ENCODE data around the gene TCL1B. TPM values are rescaled to one million over a fixed set of nuclear protein-coding genes. Genes with fewer than 3 reads are reported as not detected.

TCL1B gene
- not detected for total RNA-seq

- TF ChIP-seq CTCF (IDR thresholded peaks at IDR 0.05) (no peak), EP300 (IDR thresholded peaks at IDR 0.05) (no peak), POLR2A (IDR thresholded peaks at IDR 0.05) (no peak), POLR2AphosphoS5 (IDR thresholded peaks at IDR 0.05) (no peak)
- H3K4me1 ChIP-seq: no peaks in the 10 kb centered on the region
- H3K27ac ChIP-seq: no peak within 1 kb of the TSS
- peaks cover 51% of the 10 kb centered on the region for H3K27me3 ChIP-seq
- no peak for ATAC-seq
- 64 to 92% methylated on average over 2 to 7 of the region's 38 CpGs for WGBS, 2 donors (ENCODE audit: low coverage in 1 of 2)
- no peaks in the 10 kb centered on the region for H3K9me3 ChIP-seq
- no peaks in the 10 kb centered on the region for H3K36me3 ChIP-seq
- no peak within 1 kb of the TSS for H3K4me3 ChIP-seq
Observed at GRCh38 chr14:95685978-95686922, at the start of gene TCL1B. TCL1B (plus strand) TSS chr14:95686426; CDS start chr14:95686468, 42 bp downstream.

- Histone ChIP-seq H3K4me1 (no peaks in the 10 kb centered on the region), H3K27ac (no peak overlapping the region), H3K4me3 (no peak overlapping the region), H3K27me3 (peaks cover 20% of the 10 kb centered on the region), H3K9me3 (no peaks in the 10 kb centered on the region), H3K36me3 (no peaks in the 10 kb centered on the region)
- WGBS, 2 donors (ENCODE audit: low coverage in 1 of 2): 82 to 84% methylated on average over 3 of the region's 3 CpGs
- no peak for ATAC-seq
- TF ChIP-seq POLR2AphosphoS5 (IDR thresholded peaks at IDR 0.05): no peak
- no peak for TF ChIP-seq POLR2A (IDR thresholded peaks at IDR 0.05)
- TF ChIP-seq EP300 (IDR thresholded peaks at IDR 0.05): no peak
- TF ChIP-seq CTCF (IDR thresholded peaks at IDR 0.05): no peak
Observed at GRCh38 chr14:95644981-95645380, 41.2 kb upstream of the TCL1B start.

- H3K36me3 ChIP-seq: no peaks in the 10 kb centered on the region
- no peak for ATAC-seq
- no peak overlapping the region for H3K4me3 ChIP-seq
- H3K9me3 ChIP-seq: no peaks in the 10 kb centered on the region
- H3K27me3 ChIP-seq: peaks cover 21% of the 10 kb centered on the region
- 72 to 95% methylated on average over 3 to 7 of the region's 10 CpGs for WGBS, 2 donors (ENCODE audit: low coverage in 1 of 2)
- no peaks in the 10 kb centered on the region for H3K4me1 ChIP-seq
- no peak overlapping the region for H3K27ac ChIP-seq
- TF ChIP-seq POLR2A (IDR thresholded peaks at IDR 0.05) (no peak), POLR2AphosphoS5 (IDR thresholded peaks at IDR 0.05) (no peak), CTCF (IDR thresholded peaks at IDR 0.05) (no peak), EP300 (IDR thresholded peaks at IDR 0.05) (no peak)
Observed at GRCh38 chr14:95645389-95645996, 40.7 kb upstream of the TCL1B start.

GRCh38 chr14:95647926-95648325 lies 38.3 kb upstream of the TCL1B start:
- H3K27ac ChIP-seq: no peak overlapping the region
- H3K4me3 ChIP-seq: no peak overlapping the region
- 50 to 63% methylated on average over 2 to 3 of the region's 3 CpGs for WGBS, 2 donors (ENCODE audit: low coverage in 1 of 2)
- no peak for ATAC-seq
- H3K27me3 ChIP-seq: peaks cover 21% of the 10 kb centered on the region
- no peaks in the 10 kb centered on the region for H3K9me3 ChIP-seq
- no peaks in the 10 kb centered on the region for H3K36me3 ChIP-seq
- no peak for TF ChIP-seq CTCF (IDR thresholded peaks at IDR 0.05)
- no peak for TF ChIP-seq POLR2AphosphoS5 (IDR thresholded peaks at IDR 0.05)
- TF ChIP-seq EP300 (IDR thresholded peaks at IDR 0.05): no peak
- TF ChIP-seq POLR2A (IDR thresholded peaks at IDR 0.05): no peak
- H3K4me1 ChIP-seq: no peaks in the 10 kb centered on the region

Measured in gastroesophageal sphincter (tissue), 4 donors.